Left ventricle myocardium inferior (tissue), 1 donor: Measurements from ENCODE around the gene RSKR. TPM values are rescaled to one million over a fixed set of nuclear protein-coding genes. Genes with fewer than 3 reads are reported as not detected.
A peak's percentile ranks its signal among the peaks of the same experiment; 100 is the strongest.

Experiments
- DNase-seq: peaks from one replicate; pipeline ENCODE4 v3.0.0-alpha.2; 2020
- H3K27ac ChIP-seq: fragments of 200-600 bp; replicated peaks from 2 replicates; pipeline ENCODE4 v1.8.0; 2021
- H3K27me3 ChIP-seq: fragments of 200-600 bp; 2 replicates; pipeline ENCODE4 v1.8.0; 2021; ENCODE audit warnings: low read depth
- H3K36me3 ChIP-seq: fragments of 200-600 bp; 2 replicates; pipeline ENCODE4 v1.8.0; 2021
- H3K4me1 ChIP-seq: fragments of 200-600 bp; 2 replicates; pipeline ENCODE4 v1.8.0; 2021
- H3K4me3 ChIP-seq: fragments of 200-600 bp; 2 replicates; pipeline ENCODE4 v1.8.0; 2021; ENCODE audit warnings: mild to moderate bottlenecking, moderate library complexity
- H3K9me3 ChIP-seq: fragments of 200-600 bp; replicated peaks from 2 replicates; pipeline ENCODE4 v1.8.0; 2021
- CTCF ChIP-seq: fragments of 200-600 bp; IDR thresholded peaks from 2 replicates; pipeline ENCODE4 v1.8.0; 2021; ENCODE audit warnings: antibody characterized with exemption, mild to moderate bottlenecking, borderline replicate concordance
- intact Hi-C: fragments of 100-400 bp; cut with micrococcal nuclease; formaldehyde crosslinking; loops from one replicate; pipeline ENCODE4 v1.11.0; 2022
- total RNA-seq: library from RNA; stranded (reverse); fragmentation: NEBNext Ultra II Directional; extraction: Animal tissue kit (Norgen Biotek cat#: 25700); gene quantifications from one replicate; pipeline ENCODE4 v1.2.1, GENCODE V29; 2021
- donor health status: DM: no; HTN: yes; CAD: no; lungs with severe emphysema.

RSKR gene
- total RNA-seq, 1 donor from 2014 or later: 6.7 TPM

- H3K27me3 ChIP-seq: no peaks in the 10 kb centered on the region
- H3K4me3 ChIP-seq: peak within 1 kb of the TSS; percentile 87
- peak; percentile 97 for DNase-seq
- H3K9me3 ChIP-seq: no peaks in the 10 kb centered on the region
- H3K4me1 ChIP-seq: peaks cover 68% of the 10 kb centered on the region
- intact Hi-C loops: no loop called here
- peak within 1 kb of the TSS; percentile 97 for H3K27ac ChIP-seq
- H3K36me3 ChIP-seq: peaks cover 49% of the 10 kb centered on the region
- no peak for TF ChIP-seq CTCF
These were observed 31.0 kb upstream of the RSKR start, which contains the start of gene BLTP2 for GRCh38 chr17:28644787-28645575. BLTP2 (minus strand) TSS chr17:28645158; CDS start chr17:28645056, 102 bp downstream.

GRCh38 chr17:28643983-28644786 lies 30.2 kb upstream of the RSKR start:
- Histone ChIP-seq H3K36me3 (peaks cover 54% of the 10 kb centered on the region), H3K9me3 (no peaks in the 10 kb centered on the region), H3K27me3 (no peaks in the 10 kb centered on the region), H3K4me1 (peaks cover 68% of the 10 kb centered on the region), H3K27ac (peak overlapping the region; percentile 97), H3K4me3 (peak overlapping the region; percentile 87)
- intact Hi-C loops: no loop called here
- peak; percentile 57 for TF ChIP-seq CTCF
- no peak for DNase-seq

GRCh38 chr17:28641579-28641978 lies 27.6 kb upstream of the RSKR start:
- no peak overlapping the region for H3K27ac ChIP-seq
- intact Hi-C loops: no loop called here
- no peak overlapping the region for H3K4me3 ChIP-seq
- TF ChIP-seq CTCF: no peak
- H3K36me3 ChIP-seq: peaks cover 66% of the 10 kb centered on the region
- DNase-seq: no peak
- H3K27me3 ChIP-seq: no peaks in the 10 kb centered on the region
- no peaks in the 10 kb centered on the region for H3K9me3 ChIP-seq
- H3K4me1 ChIP-seq: peaks cover 42% of the 10 kb centered on the region

- no peak for TF ChIP-seq CTCF
- Histone ChIP-seq H3K27ac (no peak overlapping the region), H3K27me3 (no peaks in the 10 kb centered on the region), H3K36me3 (peaks cover 100% of the 10 kb centered on the region), H3K4me1 (no peaks in the 10 kb centered on the region), H3K4me3 (no peak overlapping the region), H3K9me3 (no peaks in the 10 kb centered on the region)
- intact Hi-C loops: no loop called here
- DNase-seq: no peak
These were observed 21.5 kb upstream of the RSKR start for GRCh38 chr17:28635506-28635905.

- Histone ChIP-seq H3K27ac (no peak overlapping the region), H3K4me1 (no peaks in the 10 kb centered on the region), H3K9me3 (no peaks in the 10 kb centered on the region), H3K27me3 (no peaks in the 10 kb centered on the region), H3K36me3 (peaks cover 100% of the 10 kb centered on the region), H3K4me3 (no peak overlapping the region)
- intact Hi-C loops: no loop called here
- DNase-seq: no peak
- TF ChIP-seq CTCF: no peak
These were observed 20.4 kb upstream of the RSKR start for GRCh38 chr17:28634206-28634865.
